Measurements from ENCODE around the gene SLC22A8.
"Not testable (repeated sequence)": the region's sequence is repeated elsewhere in the genome, so short reads cannot be mapped to it uniquely, and the experiment has no call there.

The SLC22A8 gene

GRCh38 chr11:63015521-63016215 is at the start of gene SLC22A8:
SLC22A8 (minus strand) TSS chr11:63015841; CDS start chr11:63014958, 883 bp downstream.
- DNase-seq (ENCODE audit: low read depth): no peak

GRCh38 chr11:63046203-63046602 is 30.6 kb upstream of the SLC22A8 start:
- DNase-seq (ENCODE audit: low read depth): not testable (repeated sequence)

GRCh38 chr11:63042596-63042995 is 27.0 kb upstream of the SLC22A8 start:
- DNase-seq (ENCODE audit: low read depth): no peak

GRCh38 chr11:63032457-63032856 is 16.8 kb upstream of the SLC22A8 start:
- no peak for DNase-seq (ENCODE audit: low read depth)

GRCh38 chr11:63023841-63024648 is 8.4 kb upstream of the SLC22A8 start:
- peak; percentile 45 for DNase-seq (ENCODE audit: low read depth)

- no peak for DNase-seq (ENCODE audit: low read depth)
Measured at GRCh38 chr11:63023222-63023814, 7.7 kb upstream of the SLC22A8 start.

- no peak for DNase-seq (ENCODE audit: low read depth)
Measured at GRCh38 chr11:63022441-63022840, 6.8 kb upstream of the SLC22A8 start.

GRCh38 chr11:63020671-63021291 is 5.1 kb upstream of the SLC22A8 start:
- no peak for DNase-seq (ENCODE audit: low read depth)

GRCh38 chr11:63019506-63019905 is 3.9 kb upstream of the SLC22A8 start:
- no peak for DNase-seq (ENCODE audit: low read depth)

- no peak for DNase-seq (ENCODE audit: low read depth)
Measured at GRCh38 chr11:63017306-63017974, 1.8 kb upstream of the SLC22A8 start.

GRCh38 chr11:63014408-63015055 is 1.1 kb downstream of the SLC22A8 start:
- DNase-seq (ENCODE audit: low read depth): no peak

GRCh38 chr11:63012839-63013238 is 2.8 kb downstream of the SLC22A8 start:
- no peak for DNase-seq (ENCODE audit: low read depth)

- no peak for DNase-seq (ENCODE audit: low read depth)
Measured at GRCh38 chr11:63012430-63012829, 3.2 kb downstream of the SLC22A8 start.

GRCh38 chr11:63010934-63011439 is 4.7 kb downstream of the SLC22A8 start:
- DNase-seq (ENCODE audit: low read depth): no peak

- no peak for DNase-seq (ENCODE audit: low read depth)
Measured at GRCh38 chr11:63007920-63008319, 7.7 kb downstream of the SLC22A8 start.

GRCh38 chr11:63001456-63001855 is 14.2 kb downstream of the SLC22A8 start:
- no peak for DNase-seq (ENCODE audit: low read depth)

GRCh38 chr11:62999649-63000048 is 16.0 kb downstream of the SLC22A8 start:
- DNase-seq (ENCODE audit: low read depth): no peak

- DNase-seq (ENCODE audit: low read depth): no peak
Measured at GRCh38 chr11:62999156-62999555, 16.5 kb downstream of the SLC22A8 start.

GRCh38 chr11:62996271-62996670 is 19.4 kb downstream of the SLC22A8 start:
- DNase-seq (ENCODE audit: low read depth): no peak

- no peak for DNase-seq (ENCODE audit: low read depth)
Measured at GRCh38 chr11:62994775-62995174, 20.9 kb downstream of the SLC22A8 start.

GRCh38 chr11:62988276-62988675 is 27.4 kb downstream of the SLC22A8 start:
- no peak for DNase-seq (ENCODE audit: low read depth)
